PC-3 (cell line): ENCODE measurements around the gene TP53BP1. TPM values are rescaled to one million over a fixed set of nuclear protein-coding genes. Genes with fewer than 3 reads are reported as not detected.

Source experiments
- ATAC-seq: fragments of 200-7000 bp; cut with Tn5 transposase; 2 replicates; pipeline ENCODE4 v1.9.1; 2020; ENCODE audit warnings: mild to moderate bottlenecking, moderate library complexity
- BruUV-seq: library from RNA; stranded (reverse); fragments of 400-500 nt; replicated peaks from 2 replicates; lab custom pipeline; 2021; lab: Mats Ljungman, UMichigan
- CTCF ChIA-PET: fragments of 300-600 bp; sonication (Branson Sonifier 250); formaldehyde crosslinking; loops from one replicate; lab custom pipeline; 2022; ENCODE audit warnings: antibody characterized with exemption; lab: Charles Lee
- POLR2A ChIA-PET: fragments of 300-600 bp; sonication (Branson Sonifier 250); formaldehyde crosslinking; loops from one replicate; lab custom pipeline; 2022; ENCODE audit warnings: antibody characterized with exemption; ENCODE audit not compliant: unreplicated experiment; lab: Charles Lee
- DNase-seq: peaks from one replicate; pipeline ENCODE4 v3.0.0-alpha.2; 2015
- H2AFZ ChIP-seq: fragments of 300-600 bp; sonication (generic); 2 replicates; pipeline ENCODE4 v1.6.0; 2016; ENCODE audit warnings: antibody characterized with exemption, low read length
- H3F3A ChIP-seq: fragments of 300-600 bp; sonication (generic); one replicate; pipeline ENCODE4 v1.6.0; 2017; ENCODE audit warnings: antibody characterized with exemption, low read length, control low read depth, mild to moderate bottlenecking; ENCODE audit not compliant: unreplicated experiment
- H3K27ac ChIP-seq: fragments of 300-600 bp; sonication (generic); 2 replicates; pipeline ENCODE4 v1.5.1; 2016; ENCODE audit warnings: mild to moderate bottlenecking, low read length
- H3K27me3 ChIP-seq: fragments of 300-600 bp; sonication (generic); 2 replicates; pipeline ENCODE4 v1.6.1; 2016; ENCODE audit warnings: low read length, mixed read lengths
- H3K36me3 ChIP-seq: fragments of 300-600 bp; sonication (generic); 2 replicates; pipeline ENCODE4 v1.6.1; 2016; ENCODE audit warnings: low read depth, mixed run types, low read length, mixed read lengths
- H3K4me1 ChIP-seq: fragments of 300-600 bp; sonication (generic); 2 replicates; pipeline ENCODE4 v1.5.1; 2016; ENCODE audit warnings: low read length; ENCODE audit not compliant: insufficient read depth
- H3K4me2 ChIP-seq: fragments of 300-600 bp; sonication (generic); 2 replicates; pipeline ENCODE4 v1.6.0; 2016; ENCODE audit warnings: low read length
- H3K4me3 ChIP-seq: fragments of 300-600 bp; sonication (generic); 2 replicates; pipeline ENCODE4 v1.5.1; 2016; ENCODE audit warnings: mild to moderate bottlenecking, low read length, mixed read lengths
- H3K79me2 ChIP-seq: fragments of 300-600 bp; sonication (generic); 2 replicates; pipeline ENCODE4 v1.6.1; 2017; ENCODE audit warnings: low read length, mixed read lengths
- H3K9ac ChIP-seq: fragments of 300-600 bp; sonication (generic); 2 replicates; pipeline ENCODE4 v1.6.0; 2016; ENCODE audit warnings: mild to moderate bottlenecking, low read length
- H3K9me2 ChIP-seq: fragments of 300-600 bp; sonication (generic); replicated peaks from 2 replicates; pipeline ENCODE4 v1.6.1; 2016; ENCODE audit warnings: mixed run types, low read length, mixed read lengths
- H3K9me3 ChIP-seq: fragments of 300-600 bp; sonication (generic); 2 replicates; pipeline ENCODE4 v1.6.1; 2016; ENCODE audit warnings: low read length, mixed read lengths
- H4K20me1 ChIP-seq: fragments of 300-600 bp; sonication (generic); 2 replicates; pipeline ENCODE4 v1.6.1; 2016; ENCODE audit warnings: low read length, mixed read lengths
- CTCF ChIP-seq: fragments of 300-600 bp; sonication (generic); conservative IDR thresholded peaks from 2 replicates; pipeline ENCODE4 v1.5.1; 2017; ENCODE audit warnings: antibody characterized with exemption, low read depth, mild to moderate bottlenecking, low read length
- EZH2 ChIP-seq: fragments of 300-600 bp; sonication (generic); IDR thresholded peaks from one replicate; pipeline ENCODE4 v1.6.1; 2017; ENCODE audit warnings: antibody characterized with exemption, mild to moderate bottlenecking, low read length; ENCODE audit not compliant: unreplicated experiment
- EZH2phosphoT487 ChIP-seq: fragments of 300-600 bp; sonication (generic); IDR thresholded peaks from 2 replicates; pipeline ENCODE4 v1.6.1; 2018; ENCODE audit warnings: mild to moderate bottlenecking, antibody characterized with exemption, low read length, borderline replicate concordance
- intact Hi-C: fragments of 100-400 bp; cut with micrococcal nuclease; formaldehyde crosslinking; loops from 2 replicates; pipeline ENCODE4 v1.9.0; 2023
- total RNA-seq: library from RNA; depleted of rRNA; stranded (reverse); fragments of >200 nt; gene quantifications from 2 replicates; pipeline ENCODE4 v1.2.3, GENCODE V29; 2014; rRNA removed

TP53BP1 gene
- total RNA-seq, 1 experiment from 2014 or later = 55.7 TPM

- peak overlapping the region; percentile 22; the same call in 1 of the 2 replicates for H3K4me3 ChIP-seq
- H4K20me1 ChIP-seq = no peaks in the 10 kb centered on the region
- H3K4me2 ChIP-seq = no peak overlapping the region
- intact Hi-C loops = no loop called here
- no peak overlapping the region for H3K27ac ChIP-seq
- no peaks in the 10 kb centered on the region for H3K9me2 ChIP-seq
- H3K4me1 ChIP-seq = no peaks in the 10 kb centered on the region
- H3K9ac ChIP-seq = no peak overlapping the region
- DNase-seq (no peak), ATAC-seq (no peak)
- H3K27me3 ChIP-seq = no peaks in the 10 kb centered on the region
- no peaks in the 10 kb centered on the region for H3K79me2 ChIP-seq
- H3K9me3 ChIP-seq = peaks cover 21% of the 10 kb centered on the region
- TF ChIP-seq EZH2 (no peak), EZH2phosphoT487 (no peak), CTCF (no peak)
- ChIA-PET CTCF (no interaction called here), POLR2A (no interaction called here)
- peaks cover 72% of the 10 kb centered on the region for H3K36me3 ChIP-seq
- H2AFZ ChIP-seq = no peak overlapping the region
- TSS peak; percentile 15 for BruUV-seq
- no peaks in the 10 kb centered on the region for H3F3A ChIP-seq
These were observed 131.5 kb downstream of the TP53BP1 start for GRCh38 chr15:43361313-43361903.

GRCh38 chr15:43360821-43361220 lies 132.1 kb downstream of the TP53BP1 start:
- POLR2A ChIA-PET = no interaction called here
- intact Hi-C loops = no loop called here
- Histone ChIP-seq H3K27me3 (no peaks in the 10 kb centered on the region), H3F3A (no peaks in the 10 kb centered on the region), H3K9me3 (peaks cover 21% of the 10 kb centered on the region), H3K4me2 (no peak overlapping the region), H3K4me3 (peak overlapping the region; percentile 22; the same call in 1 of the 2 replicates), H3K9ac (no peak overlapping the region), H3K4me1 (no peaks in the 10 kb centered on the region), H2AFZ (no peak overlapping the region), H3K79me2 (no peaks in the 10 kb centered on the region), H4K20me1 (no peaks in the 10 kb centered on the region), H3K9me2 (no peaks in the 10 kb centered on the region), H3K27ac (no peak overlapping the region), H3K36me3 (peaks cover 66% of the 10 kb centered on the region)
- CTCF ChIA-PET = no interaction called here
- BruUV-seq = no TSS peak
- ATAC-seq = no peak
- TF ChIP-seq EZH2phosphoT487 (no peak), EZH2 (no peak), CTCF (no peak)
- DNase-seq = no peak

Other genes with a start within 250 kb of the TP53BP1 start
- gene TGM5, start 226.2 kb downstream of the TP53BP1 start, total RNA-seq = not detected in 2 replicates
- gene TGM7, start 190.9 kb downstream of the TP53BP1 start, total RNA-seq = not detected in 2 replicates
- 6.7 and 7.4 TPM in 2 replicates for gene LCMT2, start 162.6 kb downstream of the TP53BP1 start, total RNA-seq
- 16.8 and 28.0 TPM in 2 replicates for gene ZSCAN29, start 122.1 kb downstream of the TP53BP1 start, total RNA-seq
- gene TUBGCP4, start 122.1 kb downstream of the TP53BP1 start, total RNA-seq = 29.7 and 40.6 TPM in 2 replicates
- 1.0 and 1.8 TPM in 2 replicates for gene MAP1A, start 24.5 kb upstream of the TP53BP1 start, total RNA-seq
- 19.8 and 24.9 TPM in 2 replicates for gene PPIP5K1, start 97.1 kb upstream of the TP53BP1 start, total RNA-seq
- 6.1 and 8.7 TPM in 2 replicates for gene CKMT1B, start 100.9 kb upstream of the TP53BP1 start, total RNA-seq
- 0.22 and 0.46 TPM in 2 replicates for gene STRC, start 125.6 kb upstream of the TP53BP1 start, total RNA-seq
- 0.55 and 4.0 TPM in 2 replicates for gene CATSPER2, start 155.7 kb upstream of the TP53BP1 start, total RNA-seq
- 1.7 and 4.4 TPM in 2 replicates for gene CKMT1A, start 200.7 kb upstream of the TP53BP1 start, total RNA-seq